Left lobe of liver (tissue), 2 donors: Measurements from ENCODE around the gene XAGE3. TPM values are rescaled to one million over a fixed set of nuclear protein-coding genes. Genes with fewer than 3 reads are reported as not detected.
"Not testable (repeated sequence)": the region's sequence is repeated elsewhere in the genome, so short reads cannot be mapped to it uniquely, and the experiment has no call there.

Experiments
- ATAC-seq: fragments of 200-7000 bp; cut with Tn5 transposase; one replicate; pipeline ENCODE4 v1.9.1; 2020; ENCODE audit warnings: mild to moderate bottlenecking, moderate library complexity
- DNase-seq: peaks from one replicate; pipeline ENCODE4 v3.0.0-alpha.2; 2020; ENCODE audit warnings: low spot score
- total RNA-seq: library from RNA; stranded (reverse); gene quantifications from one replicate; pipeline ENCODE4 v1.2.1, GENCODE V29; 2021
- donor health status: DM: no; HTN: no; CAD: no; lungs with moderate emphysema.
- donor health status: DM: no; HTN: yes; CAD: no.

XAGE3 gene
- total RNA-seq, 1 donor from 2014 or later: not detected

DNA sequence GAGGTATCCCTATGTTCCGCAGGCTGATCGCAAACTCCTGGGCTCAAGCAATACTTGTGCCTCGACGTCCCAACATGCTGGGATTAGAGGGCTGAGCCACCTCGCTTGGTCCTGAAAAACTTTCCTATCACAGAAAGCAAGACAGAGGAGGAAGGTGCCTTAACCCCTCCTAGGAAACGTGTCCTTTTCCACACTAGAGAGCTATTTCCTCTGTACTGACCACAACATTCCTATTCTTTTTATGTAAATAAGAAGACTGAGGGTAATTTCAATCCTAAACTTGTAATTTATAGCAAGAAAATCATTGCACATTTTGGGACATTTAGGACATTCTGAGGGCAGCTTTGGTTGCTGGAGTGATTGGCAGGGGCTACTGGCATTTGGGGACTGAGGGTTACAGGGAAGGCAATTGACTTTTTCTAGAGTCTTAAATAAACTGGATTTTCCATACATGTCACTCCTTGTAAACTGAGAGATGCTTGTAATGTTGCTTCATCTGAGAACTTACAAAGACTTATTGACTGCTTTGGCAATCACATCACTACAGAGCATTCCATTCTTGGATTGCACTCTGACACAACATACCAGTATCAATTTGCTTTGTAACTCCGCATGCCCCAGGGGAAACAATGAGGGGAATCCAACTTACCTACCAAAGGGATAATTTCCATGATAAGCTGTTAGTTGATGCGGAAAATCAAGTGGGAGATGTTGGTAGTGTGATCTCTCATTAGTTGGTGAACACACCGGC is 15.6 kb downstream of the XAGE3 start:
- DNase-seq (no peak), ATAC-seq (no peak)

GRCh38 chrX:52843619-52844018 is 24.3 kb downstream of the XAGE3 start:
- not testable (repeated sequence) for ATAC-seq, DNase-seq

DNA sequence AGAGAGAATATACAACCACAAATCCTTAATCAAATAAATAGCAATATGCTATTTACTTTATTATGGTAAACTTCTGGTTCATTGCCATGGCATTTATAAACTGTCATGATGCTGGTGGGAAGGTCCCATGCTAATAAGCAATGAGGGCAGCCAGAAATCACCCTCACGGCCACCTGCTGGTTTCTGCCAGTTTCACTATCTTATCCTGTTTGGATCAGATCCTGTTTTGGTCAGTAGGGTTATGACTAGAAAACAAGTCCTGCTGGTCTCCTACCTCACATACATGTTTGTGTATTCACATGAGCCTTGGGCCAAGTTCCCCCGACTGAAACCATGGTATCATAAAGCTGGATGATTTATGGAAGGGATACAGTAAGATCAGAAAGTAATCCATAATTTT is 28.7 kb downstream of the XAGE3 start:
- DNase-seq (no peak), ATAC-seq (no peak)

DNA sequence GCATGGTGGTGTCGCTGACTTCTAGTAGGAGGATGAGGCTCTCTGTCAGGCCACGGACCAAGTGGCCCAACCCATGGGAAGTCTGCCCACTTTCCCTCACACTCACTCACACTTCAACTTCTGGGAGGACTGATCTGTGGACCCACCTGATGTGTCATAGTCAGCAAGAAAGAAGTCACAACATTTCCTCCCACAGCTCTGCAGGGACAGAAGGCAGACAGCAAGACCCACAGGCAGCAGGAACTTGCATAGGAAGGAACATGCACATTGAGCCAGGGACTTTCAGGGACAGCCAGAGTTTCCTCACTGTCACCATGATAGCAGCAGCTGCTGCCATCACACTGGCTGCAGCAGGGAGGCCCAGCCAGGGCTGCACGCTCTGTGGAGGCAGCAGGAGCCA is 37.3 kb downstream of the XAGE3 start:
- ATAC-seq: no peak
- no peak for DNase-seq

- no peak for DNase-seq
Observed at GRCh38 chrX:52824608-52825007, 43.3 kb downstream of the XAGE3 start.

GRCh38 chrX:52821079-52821760 is 46.7 kb downstream of the XAGE3 start:
- DNase-seq (no peak), ATAC-seq (no peak)

More at GRCh38 chrX:52824608-52825007, 43.3 kb downstream of the XAGE3 start:
- ATAC-seq: no peak

DNA sequence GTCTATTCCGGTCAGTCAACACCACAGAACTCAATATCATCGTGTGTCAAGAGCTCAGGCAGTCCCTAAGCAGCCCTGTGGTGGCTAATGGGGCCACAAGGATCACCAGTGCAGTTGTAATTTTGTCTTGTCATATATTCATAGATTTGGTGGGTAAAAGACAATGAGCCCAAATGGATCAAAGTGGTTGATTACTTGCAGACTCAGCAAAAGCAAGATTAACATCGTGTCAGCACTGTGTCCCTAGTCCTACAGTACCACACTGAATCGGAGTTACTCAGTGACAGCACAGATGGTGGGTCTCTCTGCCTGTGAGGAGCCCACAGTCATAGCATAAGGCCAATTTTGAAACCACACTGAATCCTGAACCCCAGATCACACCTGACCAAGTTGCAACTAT is 48.1 kb downstream of the XAGE3 start:
- no peak for ATAC-seq
- no peak for DNase-seq

Other genes starting within 250 kb of the XAGE3 start
- not detected for gene SSX7, start 213.2 kb downstream of the XAGE3 start, total RNA-seq
- not detected for gene SSX2, start 160.9 kb downstream of the XAGE3 start, total RNA-seq
- 0.23 TPM for gene SSX2B, start 116.8 kb downstream of the XAGE3 start, total RNA-seq
- not detected for gene SPANXN5, start 70.7 kb downstream of the XAGE3 start, total RNA-seq
- not detected for gene XAGE5, start 56.8 kb downstream of the XAGE3 start, total RNA-seq
- gene FAM156B, start 29.2 kb upstream of the XAGE3 start, total RNA-seq: 5.2 TPM
- 8.7 TPM for gene FAM156A, start 90.4 kb upstream of the XAGE3 start, total RNA-seq
- 0.23 TPM for gene GPR173, start 180.7 kb upstream of the XAGE3 start, total RNA-seq
- gene TSPYL2, start 214.3 kb upstream of the XAGE3 start, total RNA-seq: 4.8 TPM
- gene KANTR, start 226.1 kb upstream of the XAGE3 start, total RNA-seq: 5.0 TPM